ENCODE results near the gene CYP4F3. TPM values are rescaled to one million over a fixed set of nuclear protein-coding genes. Genes with fewer than 3 reads are reported as not detected.

The CYP4F3 gene
- total RNA-seq, 1 donor from 2014 or later, result not detected

- no peak overlapping the region for H3K4me3 ChIP-seq (ENCODE audit: low read depth, low read length)
- TF ChIP-seq CTCF (conservative IDR thresholded peaks at IDR 0.05; ENCODE audit: low read depth, low read length), result no peak
- DNase-seq (ENCODE audit: low read depth), result no peak
Measured at GRCh38 chr19:15613338-15613737, 27.4 kb upstream of the CYP4F3 start.

GRCh38 chr19:15614507-15615379 lies 26.0 kb upstream of the CYP4F3 start, which contains the start of gene CYP4F8:
TSS of gene CYP4F8 (plus strand) at chr19:15615218. CDS start at chr19:15615617, 399 bp downstream.
- no peak for DNase-seq (ENCODE audit: low read depth)
- no peak within 1 kb of the TSS for H3K4me3 ChIP-seq (ENCODE audit: low read depth, low read length)

GRCh38 chr19:15615526-15615925 lies 25.2 kb upstream of the CYP4F3 start:
- TF ChIP-seq CTCF (conservative IDR thresholded peaks at IDR 0.05; ENCODE audit: low read depth, low read length), result no peak
- DNase-seq (ENCODE audit: low read depth), result no peak
- no peak overlapping the region for H3K4me3 ChIP-seq (ENCODE audit: low read depth, low read length)

More at GRCh38 chr19:15614507-15615379, 26.0 kb upstream of the CYP4F3 start, which contains the start of gene CYP4F8:
- no peak for TF ChIP-seq CTCF (conservative IDR thresholded peaks at IDR 0.05; ENCODE audit: low read depth, low read length)

GRCh38 chr19:15616183-15616582 lies 24.5 kb upstream of the CYP4F3 start:
- TF ChIP-seq CTCF (conservative IDR thresholded peaks at IDR 0.05; ENCODE audit: low read depth, low read length), result no peak
- no peak overlapping the region for H3K4me3 ChIP-seq (ENCODE audit: low read depth, low read length)
- no peak for DNase-seq (ENCODE audit: low read depth)

GRCh38 chr19:15616627-15617270 lies 23.9 kb upstream of the CYP4F3 start:
- no peak overlapping the region for H3K4me3 ChIP-seq (ENCODE audit: low read depth, low read length)
- no peak for DNase-seq (ENCODE audit: low read depth)
- no peak for TF ChIP-seq CTCF (conservative IDR thresholded peaks at IDR 0.05; ENCODE audit: low read depth, low read length)

- no peak for TF ChIP-seq CTCF (conservative IDR thresholded peaks at IDR 0.05; ENCODE audit: low read depth, low read length)
- DNase-seq (ENCODE audit: low read depth), result no peak
- H3K4me3 ChIP-seq (ENCODE audit: low read depth, low read length), result no peak overlapping the region
Measured at GRCh38 chr19:15618321-15618720, 22.4 kb upstream of the CYP4F3 start.
